Measurements from ENCODE around the gene MROH2A.

The MROH2A gene

GRCh38 chr2:233838251-233838650, 60.1 kb downstream of the MROH2A start:
- no peak overlapping the region for H3K4me3 ChIP-seq (replicated peaks; ENCODE audit: low read depth, low read length)
- TF ChIP-seq, protein P1, sequence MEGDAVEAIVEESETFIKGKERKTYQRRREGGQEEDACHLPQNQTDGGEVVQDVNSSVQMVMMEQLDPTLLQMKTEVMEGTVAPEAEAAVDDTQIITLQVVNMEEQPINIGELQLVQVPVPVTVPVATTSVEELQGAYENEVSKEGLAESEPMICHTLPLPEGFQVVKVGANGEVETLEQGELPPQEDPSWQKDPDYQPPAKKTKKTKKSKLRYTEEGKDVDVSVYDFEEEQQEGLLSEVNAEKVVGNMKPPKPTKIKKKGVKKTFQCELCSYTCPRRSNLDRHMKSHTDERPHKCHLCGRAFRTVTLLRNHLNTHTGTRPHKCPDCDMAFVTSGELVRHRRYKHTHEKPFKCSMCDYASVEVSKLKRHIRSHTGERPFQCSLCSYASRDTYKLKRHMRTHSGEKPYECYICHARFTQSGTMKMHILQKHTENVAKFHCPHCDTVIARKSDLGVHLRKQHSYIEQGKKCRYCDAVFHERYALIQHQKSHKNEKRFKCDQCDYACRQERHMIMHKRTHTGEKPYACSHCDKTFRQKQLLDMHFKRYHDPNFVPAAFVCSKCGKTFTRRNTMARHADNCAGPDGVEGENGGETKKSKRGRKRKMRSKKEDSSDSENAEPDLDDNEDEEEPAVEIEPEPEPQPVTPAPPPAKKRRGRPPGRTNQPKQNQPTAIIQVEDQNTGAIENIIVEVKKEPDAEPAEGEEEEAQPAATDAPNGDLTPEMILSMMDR (IDR thresholded peaks at IDR 0.05; ENCODE audit: low read depth, low read length, missing control alignments): no peak
- DNase-seq (ENCODE audit: extremely low read depth, low read depth): no peak

DNA sequence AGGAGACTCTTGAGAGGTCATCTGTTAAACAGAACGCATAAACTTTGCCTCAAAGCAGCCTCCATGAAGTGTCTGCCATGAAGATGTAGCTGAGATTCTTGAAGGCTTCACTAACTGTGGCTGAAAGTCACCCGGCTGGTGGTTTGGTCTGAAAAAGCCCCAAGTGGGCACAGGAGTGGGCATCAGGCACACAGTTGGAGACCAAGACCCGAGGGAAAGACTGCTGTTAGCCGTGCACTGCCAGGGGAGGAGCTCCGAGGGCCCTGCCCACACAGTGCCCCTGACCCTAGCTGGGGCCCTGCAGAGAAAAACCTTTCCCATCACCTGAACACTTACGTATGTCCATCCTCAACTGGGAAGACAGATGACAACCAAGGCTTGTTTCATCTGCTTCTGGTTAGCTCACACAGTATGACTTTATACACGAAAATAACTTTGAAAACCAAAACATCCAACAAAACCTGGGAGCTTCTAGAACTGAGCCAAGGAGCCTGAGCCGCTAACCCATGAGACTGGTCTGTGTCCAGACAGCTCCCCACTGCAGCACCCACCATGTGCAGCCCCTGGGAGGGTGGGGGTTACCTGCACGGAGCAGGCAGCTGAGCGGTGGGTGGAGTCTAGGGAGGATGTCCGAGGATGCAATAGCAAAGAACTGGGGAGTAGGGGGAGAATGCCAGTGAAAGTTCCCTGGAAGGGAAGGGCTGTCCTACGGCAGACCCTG, 60.8 kb downstream of the MROH2A start:
- no peak for DNase-seq (ENCODE audit: extremely low read depth, low read depth)
- TF ChIP-seq, protein P1 (IDR thresholded peaks at IDR 0.05; ENCODE audit: low read depth, low read length, missing control alignments): no peak
- H3K4me3 ChIP-seq (replicated peaks; ENCODE audit: low read depth, low read length): no peak overlapping the region

- no peak overlapping the region for H3K4me3 ChIP-seq (replicated peaks; ENCODE audit: low read depth, low read length)
- TF ChIP-seq, protein P1 (IDR thresholded peaks at IDR 0.05; ENCODE audit: low read depth, low read length, missing control alignments): no peak
- no peak for DNase-seq (ENCODE audit: extremely low read depth, low read depth)
Measured at GRCh38 chr2:233839447-233839820, 61.3 kb downstream of the MROH2A start.

DNA sequence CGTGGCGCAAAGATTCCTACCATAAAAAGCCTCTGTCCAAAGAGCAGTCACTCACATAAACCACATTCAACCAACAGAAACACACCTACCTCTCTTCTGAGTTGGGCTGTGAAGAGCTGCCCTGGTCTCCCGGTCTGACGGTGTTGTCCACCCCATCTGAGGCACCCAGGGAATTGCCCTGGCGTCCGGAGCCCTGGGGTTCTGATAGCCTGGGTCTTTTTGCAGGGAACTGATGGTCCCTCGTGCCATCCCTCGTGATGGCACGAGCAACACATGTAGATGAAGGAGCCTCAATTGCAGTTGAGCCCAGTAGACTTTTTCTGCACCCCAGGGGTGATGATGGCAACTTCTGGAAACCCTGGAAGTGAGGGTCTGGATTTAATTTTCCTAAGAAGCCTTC, 62.4 kb downstream of the MROH2A start:
- no peak overlapping the region for H3K4me3 ChIP-seq (replicated peaks; ENCODE audit: low read depth, low read length)
- DNase-seq (ENCODE audit: extremely low read depth, low read depth): no peak
- TF ChIP-seq, protein P1 (IDR thresholded peaks at IDR 0.05; ENCODE audit: low read depth, low read length, missing control alignments): no peak

GRCh38 chr2:233841183-233841582, 63.1 kb downstream of the MROH2A start:
- no peak for DNase-seq (ENCODE audit: extremely low read depth, low read depth)
- TF ChIP-seq, protein P1 (IDR thresholded peaks at IDR 0.05; ENCODE audit: low read depth, low read length, missing control alignments): no peak
- no peak overlapping the region for H3K4me3 ChIP-seq (replicated peaks; ENCODE audit: low read depth, low read length)

GRCh38 chr2:233844064-233844807, 66.1 kb downstream of the MROH2A start:
- TF ChIP-seq, protein P1 (IDR thresholded peaks at IDR 0.05; ENCODE audit: low read depth, low read length, missing control alignments): no peak
- H3K4me3 ChIP-seq (replicated peaks; ENCODE audit: low read depth, low read length): no peak overlapping the region
- DNase-seq (ENCODE audit: extremely low read depth, low read depth): no peak

Data from HFF-Myc (cell line).